Measurements from ENCODE around the gene TMPRSS6. TPM values are rescaled to one million over a fixed set of nuclear protein-coding genes. Genes with fewer than 3 reads are reported as not detected.

The TMPRSS6 gene
- total and polyA plus RNA-seq, 4 donors: 0.09 to 1.0 (median 0.69) TPM

- H3K9ac ChIP-seq (ENCODE audit: insufficient read depth in 1 of 2, low read length in 2 of 2): no peak overlapping the region
Measured at GRCh38 chr22:37026325-37026724, 83.2 kb downstream of the TMPRSS6 start.

DNA sequence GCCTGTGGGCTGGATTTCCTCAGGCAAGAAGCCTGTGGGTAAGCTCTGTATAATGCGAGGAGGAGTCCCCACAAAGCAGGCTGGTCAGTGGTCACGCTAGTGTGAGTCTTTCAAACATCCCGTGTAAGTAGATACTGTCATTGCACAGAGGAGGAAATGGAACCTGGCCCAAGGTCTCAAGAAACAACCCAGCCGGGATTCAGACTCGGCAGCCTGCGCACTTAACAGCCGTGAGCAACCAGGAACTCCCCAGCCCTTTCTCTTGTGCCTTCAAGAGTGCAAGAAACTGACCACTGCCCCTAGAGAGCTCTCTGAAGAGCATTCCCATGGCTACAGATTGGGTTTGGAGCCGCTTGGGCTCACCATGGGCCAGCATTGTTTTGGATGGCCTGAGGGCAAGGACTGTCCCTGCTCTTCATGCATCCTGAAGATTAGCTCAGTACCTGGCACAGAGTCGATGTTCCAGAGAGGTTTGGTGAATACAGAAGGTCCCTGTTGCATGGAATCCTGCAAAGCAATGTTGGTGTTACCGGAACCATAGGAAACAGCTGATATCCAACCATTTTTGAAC is 83.9 kb downstream of the TMPRSS6 start:
- TF ChIP-seq, protein P1, sequence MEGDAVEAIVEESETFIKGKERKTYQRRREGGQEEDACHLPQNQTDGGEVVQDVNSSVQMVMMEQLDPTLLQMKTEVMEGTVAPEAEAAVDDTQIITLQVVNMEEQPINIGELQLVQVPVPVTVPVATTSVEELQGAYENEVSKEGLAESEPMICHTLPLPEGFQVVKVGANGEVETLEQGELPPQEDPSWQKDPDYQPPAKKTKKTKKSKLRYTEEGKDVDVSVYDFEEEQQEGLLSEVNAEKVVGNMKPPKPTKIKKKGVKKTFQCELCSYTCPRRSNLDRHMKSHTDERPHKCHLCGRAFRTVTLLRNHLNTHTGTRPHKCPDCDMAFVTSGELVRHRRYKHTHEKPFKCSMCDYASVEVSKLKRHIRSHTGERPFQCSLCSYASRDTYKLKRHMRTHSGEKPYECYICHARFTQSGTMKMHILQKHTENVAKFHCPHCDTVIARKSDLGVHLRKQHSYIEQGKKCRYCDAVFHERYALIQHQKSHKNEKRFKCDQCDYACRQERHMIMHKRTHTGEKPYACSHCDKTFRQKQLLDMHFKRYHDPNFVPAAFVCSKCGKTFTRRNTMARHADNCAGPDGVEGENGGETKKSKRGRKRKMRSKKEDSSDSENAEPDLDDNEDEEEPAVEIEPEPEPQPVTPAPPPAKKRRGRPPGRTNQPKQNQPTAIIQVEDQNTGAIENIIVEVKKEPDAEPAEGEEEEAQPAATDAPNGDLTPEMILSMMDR (IDR thresholded peaks at IDR 0.05; ENCODE audit: control extremely low read depth, extremely low read depth): no peak
- Histone ChIP-seq H3K27me3 (ENCODE audit: control insufficient read depth in 3 of 3, insufficient read depth in 3 of 3, low read length in 2 of 3) (no peaks in the 10 kb centered on the region), H3K27ac (ENCODE audit: low read depth in 1 of 2, low read length in 1 of 2) (peak overlapping the region in 1 of 2 donors; percentile 14), H3K4me3 (no peak overlapping the region), H3K36me3 (ENCODE audit: control insufficient read depth in 4 of 4, insufficient read depth in 4 of 4, low read length in 4 of 4) (peaks cover 0 to 41% (median 24%) of the 10 kb centered on the region in 4 donors), H3K4me1 (ENCODE audit: control insufficient read depth in 5 of 5, insufficient read depth in 5 of 5, low read length in 5 of 5) (peaks cover 0 to 12% (median 4%) of the 10 kb centered on the region in 5 donors), H3K9me3 (ENCODE audit: control insufficient read depth in 4 of 4, insufficient read depth in 3 of 4, low read length in 3 of 4) (no peaks in the 10 kb centered on the region), H3K9ac (ENCODE audit: insufficient read depth in 1 of 2, low read length in 2 of 2) (no peak overlapping the region)
- WGBS, 2 donors: 69 to 91% methylated on average over 10 of the region's 10 CpGs
- ATAC-seq (ENCODE audit: insufficient read depth, low FRiP score): no peak
- no peak for DNase-seq

More at GRCh38 chr22:37026325-37026724, 83.2 kb downstream of the TMPRSS6 start:
- WGBS, 2 donors: 91 to 94% methylated on average over 5 of the region's 5 CpGs
- TF ChIP-seq, protein P1 (IDR thresholded peaks at IDR 0.05; ENCODE audit: control extremely low read depth, extremely low read depth): no peak
- no peak overlapping the region for H3K27ac ChIP-seq (ENCODE audit: low read depth in 1 of 2, low read length in 1 of 2)
- ATAC-seq (ENCODE audit: insufficient read depth, low FRiP score): no peak
- peaks cover 0 to 9% (median 4%) of the 10 kb centered on the region in 5 donors for H3K4me1 ChIP-seq (ENCODE audit: control insufficient read depth in 5 of 5, insufficient read depth in 5 of 5, low read length in 5 of 5)
- H3K4me3 ChIP-seq: no peak overlapping the region
- no peaks in the 10 kb centered on the region for H3K27me3 ChIP-seq (ENCODE audit: control insufficient read depth in 3 of 3, insufficient read depth in 3 of 3, low read length in 2 of 3)
- no peaks in the 10 kb centered on the region for H3K9me3 ChIP-seq (ENCODE audit: control insufficient read depth in 4 of 4, insufficient read depth in 3 of 4, low read length in 3 of 4)
- H3K36me3 ChIP-seq (ENCODE audit: control insufficient read depth in 4 of 4, insufficient read depth in 4 of 4, low read length in 4 of 4): peaks cover 0 to 41% (median 24%) of the 10 kb centered on the region in 4 donors
- no peak for DNase-seq

DNA sequence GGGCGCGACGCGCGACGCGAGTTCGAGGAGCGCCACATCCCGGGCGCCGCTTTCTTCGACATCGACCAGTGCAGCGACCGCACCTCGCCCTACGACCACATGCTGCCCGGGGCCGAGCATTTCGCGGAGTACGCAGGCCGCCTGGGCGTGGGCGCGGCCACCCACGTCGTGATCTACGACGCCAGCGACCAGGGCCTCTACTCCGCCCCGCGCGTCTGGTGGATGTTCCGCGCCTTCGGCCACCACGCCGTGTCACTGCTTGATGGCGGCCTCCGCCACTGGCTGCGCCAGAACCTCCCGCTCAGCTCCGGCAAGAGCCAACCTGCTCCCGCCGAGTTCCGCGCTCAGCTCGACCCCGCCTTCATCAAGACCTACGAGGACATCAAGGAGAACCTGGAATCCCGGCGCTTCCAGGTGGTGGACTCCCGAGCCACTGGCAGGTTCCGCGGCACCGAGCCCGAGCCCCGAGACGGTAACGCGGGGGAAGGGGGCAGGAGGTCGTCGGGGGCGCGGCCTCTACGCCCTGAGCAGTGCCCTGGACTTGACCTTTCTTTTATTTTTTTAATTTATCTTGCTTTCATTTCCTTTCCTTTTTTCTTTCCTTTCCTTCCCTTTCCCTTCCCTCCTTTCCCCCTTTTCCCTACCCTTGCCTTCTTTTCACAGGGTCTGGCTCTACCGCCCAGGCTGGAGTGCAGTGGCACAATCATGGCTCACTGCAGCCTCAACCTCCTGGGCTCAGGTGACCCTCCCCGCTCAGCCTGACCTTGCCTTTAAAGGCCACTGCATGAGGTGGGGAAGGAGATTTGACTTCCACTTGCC is 85.0 kb downstream of the TMPRSS6 start:
- no peak for ATAC-seq (ENCODE audit: insufficient read depth, low FRiP score)
- H3K4me3 ChIP-seq: no peak overlapping the region
- no peaks in the 10 kb centered on the region for H3K9me3 ChIP-seq (ENCODE audit: control insufficient read depth in 4 of 4, insufficient read depth in 3 of 4, low read length in 3 of 4)
- H3K9ac ChIP-seq (ENCODE audit: insufficient read depth in 1 of 2, low read length in 2 of 2): no peak overlapping the region
- 95 to 96% methylated on average over 67 to 71 of the region's 71 CpGs for WGBS, 2 donors
- no peak for DNase-seq
- H3K27ac ChIP-seq (ENCODE audit: low read depth in 1 of 2, low read length in 1 of 2): peak overlapping the region in 1 of 2 donors; percentile 11
- TF ChIP-seq, protein P1 (IDR thresholded peaks at IDR 0.05; ENCODE audit: control extremely low read depth, extremely low read depth): no peak
- peaks cover 0 to 15% (median 7%) of the 10 kb centered on the region in 5 donors for H3K4me1 ChIP-seq (ENCODE audit: control insufficient read depth in 5 of 5, insufficient read depth in 5 of 5, low read length in 5 of 5)
- H3K36me3 ChIP-seq (ENCODE audit: control insufficient read depth in 4 of 4, insufficient read depth in 4 of 4, low read length in 4 of 4): peaks cover 0 to 34% (median 22%) of the 10 kb centered on the region in 4 donors
- no peaks in the 10 kb centered on the region for H3K27me3 ChIP-seq (ENCODE audit: control insufficient read depth in 3 of 3, insufficient read depth in 3 of 3, low read length in 2 of 3)
